ENCODE results near the gene PSG3. TPM values are rescaled to one million over a fixed set of nuclear protein-coding genes. Genes with fewer than 3 reads are reported as not detected.
"Not testable (repeated sequence)": the region's sequence is repeated elsewhere in the genome, so short reads cannot be mapped to it uniquely, and the experiment has no call there.

Gene PSG3
- total RNA-seq, 2 experiments from 2014 or later = not detected

DNA sequence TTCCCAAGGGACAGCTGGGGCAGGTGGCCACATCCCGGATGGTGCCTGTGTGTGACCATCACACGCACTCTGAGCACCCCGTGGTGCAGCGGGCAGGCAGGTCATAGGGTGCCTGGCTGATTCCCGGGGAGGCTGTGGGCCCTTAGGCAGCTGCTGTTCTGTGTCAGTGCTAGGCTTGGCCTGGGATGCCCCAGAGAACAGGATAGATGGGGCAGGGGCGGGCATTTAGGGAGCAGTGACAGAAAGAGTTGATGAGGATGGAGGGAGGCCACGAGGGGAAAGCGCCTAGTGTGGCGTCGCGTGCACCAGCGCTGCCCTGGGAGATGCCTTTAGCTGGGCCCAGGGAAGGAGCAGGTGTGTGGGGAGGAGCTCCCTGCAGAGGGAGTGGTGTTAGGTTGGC is 26.6 kb upstream of the PSG3 start:
- H3K4me1 Mint-ChIP-seq (ENCODE audit: low read depth); H3K9me3 Mint-ChIP-seq; ATAC-seq (ENCODE audit: poor library complexity); H3K4me3 ChIP-seq (ENCODE audit: low read length); DNase-seq; H3K36me3 Mint-ChIP-seq (ENCODE audit: low read depth); H3K36me3 ChIP-seq (ENCODE audit: insufficient read depth, low read length); H3K9me3 ChIP-seq (ENCODE audit: control insufficient read depth in 1 of 2, insufficient read depth in 1 of 2, low read length in 2 of 2); intact Hi-C loops (cut with DNase I, micrococcal nuclease); H3K27ac Mint-ChIP-seq; H3K27me3 ChIP-seq (ENCODE audit: control insufficient read depth in 1 of 2, insufficient read depth in 2 of 2, low read length in 2 of 2); POLR2A ChIA-PET; H3K4me3 Mint-ChIP-seq; H3K27ac ChIP-seq (ENCODE audit: low read depth in 1 of 2, low read length in 2 of 2); CTCF ChIA-PET; H3K4me1 ChIP-seq (ENCODE audit: insufficient read depth, low read length): not testable (repeated sequence)
- H3K27me3 Mint-ChIP-seq = peaks cover 20% of the 10 kb centered on the region

DNA sequence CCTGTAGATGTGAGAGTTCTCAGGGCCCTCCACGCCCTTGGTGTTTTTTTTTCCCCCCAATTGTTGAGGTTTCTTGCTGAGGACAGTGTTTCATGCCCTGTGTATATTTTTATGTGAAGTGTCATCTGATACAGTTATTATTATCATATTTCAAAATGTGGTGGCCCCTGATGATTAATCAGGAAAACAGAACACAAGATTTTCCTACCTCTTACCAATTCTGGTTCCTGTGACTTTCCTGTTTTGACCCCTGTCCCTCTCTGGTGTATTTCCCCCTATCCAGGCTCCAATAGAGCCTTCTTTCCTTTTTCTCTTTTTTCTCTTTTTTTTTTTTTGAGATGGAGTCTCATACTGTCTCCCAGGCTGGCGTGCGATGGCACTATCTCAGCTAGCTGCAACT is 24.6 kb upstream of the PSG3 start:
- H3K27ac Mint-ChIP-seq = no peak overlapping the region
- TF ChIP-seq, protein P1, sequence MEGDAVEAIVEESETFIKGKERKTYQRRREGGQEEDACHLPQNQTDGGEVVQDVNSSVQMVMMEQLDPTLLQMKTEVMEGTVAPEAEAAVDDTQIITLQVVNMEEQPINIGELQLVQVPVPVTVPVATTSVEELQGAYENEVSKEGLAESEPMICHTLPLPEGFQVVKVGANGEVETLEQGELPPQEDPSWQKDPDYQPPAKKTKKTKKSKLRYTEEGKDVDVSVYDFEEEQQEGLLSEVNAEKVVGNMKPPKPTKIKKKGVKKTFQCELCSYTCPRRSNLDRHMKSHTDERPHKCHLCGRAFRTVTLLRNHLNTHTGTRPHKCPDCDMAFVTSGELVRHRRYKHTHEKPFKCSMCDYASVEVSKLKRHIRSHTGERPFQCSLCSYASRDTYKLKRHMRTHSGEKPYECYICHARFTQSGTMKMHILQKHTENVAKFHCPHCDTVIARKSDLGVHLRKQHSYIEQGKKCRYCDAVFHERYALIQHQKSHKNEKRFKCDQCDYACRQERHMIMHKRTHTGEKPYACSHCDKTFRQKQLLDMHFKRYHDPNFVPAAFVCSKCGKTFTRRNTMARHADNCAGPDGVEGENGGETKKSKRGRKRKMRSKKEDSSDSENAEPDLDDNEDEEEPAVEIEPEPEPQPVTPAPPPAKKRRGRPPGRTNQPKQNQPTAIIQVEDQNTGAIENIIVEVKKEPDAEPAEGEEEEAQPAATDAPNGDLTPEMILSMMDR (IDR thresholded peaks at IDR 0.05) = no peak
- Histone ChIP-seq H3K4me1 (ENCODE audit: insufficient read depth, low read length) (no peaks in the 10 kb centered on the region), H3K36me3 (ENCODE audit: insufficient read depth, low read length) (no peaks in the 10 kb centered on the region), H3K27me3 (ENCODE audit: control insufficient read depth in 1 of 2, insufficient read depth in 2 of 2, low read length in 2 of 2) (no peaks in the 10 kb centered on the region), H3K9me3 (ENCODE audit: control insufficient read depth in 1 of 2, insufficient read depth in 1 of 2, low read length in 2 of 2) (no peaks in the 10 kb centered on the region), H3K27ac (ENCODE audit: low read depth in 1 of 2, low read length in 2 of 2) (no peak overlapping the region), H3K4me3 (ENCODE audit: low read length) (no peak overlapping the region)
- peaks cover 19% of the 10 kb centered on the region for H3K27me3 Mint-ChIP-seq
- H3K4me3 Mint-ChIP-seq = no peak overlapping the region
- ATAC-seq (ENCODE audit: poor library complexity) = no peak
- peaks cover 1% of the 10 kb centered on the region for H3K9me3 Mint-ChIP-seq
- no peaks in the 10 kb centered on the region for H3K36me3 Mint-ChIP-seq (ENCODE audit: low read depth)
- intact Hi-C loops (cut with DNase I, micrococcal nuclease) = loop anchor here in 1 of 2 experiments (5.0 kb wide), 1 partner anchor 437 kb away; no protein-coding TSS in a partner anchor
- ChIA-PET CTCF (no interaction called here), POLR2A (no interaction called here)
- no peak for DNase-seq
- H3K4me1 Mint-ChIP-seq (ENCODE audit: low read depth) = no peaks in the 10 kb centered on the region

DNA sequence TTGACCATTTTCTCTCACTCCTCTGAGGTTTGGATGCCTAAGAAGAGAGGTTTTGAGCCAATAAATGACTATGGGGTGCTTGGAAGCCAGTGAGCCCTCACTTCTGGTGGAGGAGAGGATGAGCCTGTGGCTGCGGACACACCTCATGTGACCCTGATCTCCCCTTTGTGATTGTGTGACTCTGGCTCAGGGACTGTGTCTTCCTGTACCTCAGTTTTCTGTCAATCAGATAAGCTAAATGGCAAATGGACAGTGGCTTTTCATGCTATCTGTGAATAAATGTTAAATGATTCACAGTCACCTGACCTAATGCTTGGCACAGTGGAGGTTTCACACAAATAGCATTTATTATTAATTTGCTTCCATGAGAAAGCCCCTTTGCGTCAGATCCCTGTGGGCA is 22.5 kb upstream of the PSG3 start:
- intact Hi-C loops (cut with DNase I, micrococcal nuclease) = loop anchor here in 1 of 2 experiments (5.0 kb wide), 1 partner anchor 440 kb away; no protein-coding TSS in a partner anchor
- Mint-ChIP-seq H3K4me1 (ENCODE audit: low read depth) (no peaks in the 10 kb centered on the region), H3K27me3 (peaks cover 23% of the 10 kb centered on the region), H3K9me3 (no peaks in the 10 kb centered on the region), H3K4me3 (no peak overlapping the region), H3K36me3 (ENCODE audit: low read depth) (no peaks in the 10 kb centered on the region), H3K27ac (no peak overlapping the region)
- TF ChIP-seq, protein P1 (IDR thresholded peaks at IDR 0.05) = no peak
- no peaks in the 10 kb centered on the region for H3K4me1 ChIP-seq (ENCODE audit: insufficient read depth, low read length)
- ATAC-seq (ENCODE audit: poor library complexity) (no peak), DNase-seq (no peak)
- H3K36me3 ChIP-seq (ENCODE audit: insufficient read depth, low read length) = no peaks in the 10 kb centered on the region
- H3K9me3 ChIP-seq (ENCODE audit: control insufficient read depth in 1 of 2, insufficient read depth in 1 of 2, low read length in 2 of 2) = no peaks in the 10 kb centered on the region
- H3K4me3 ChIP-seq (ENCODE audit: low read length) = no peak overlapping the region
- ChIA-PET CTCF (no interaction called here), POLR2A (no interaction called here)
- H3K27ac ChIP-seq (ENCODE audit: low read depth in 1 of 2, low read length in 2 of 2) = no peak overlapping the region
- no peaks in the 10 kb centered on the region for H3K27me3 ChIP-seq (ENCODE audit: control insufficient read depth in 1 of 2, insufficient read depth in 2 of 2, low read length in 2 of 2)

DNA sequence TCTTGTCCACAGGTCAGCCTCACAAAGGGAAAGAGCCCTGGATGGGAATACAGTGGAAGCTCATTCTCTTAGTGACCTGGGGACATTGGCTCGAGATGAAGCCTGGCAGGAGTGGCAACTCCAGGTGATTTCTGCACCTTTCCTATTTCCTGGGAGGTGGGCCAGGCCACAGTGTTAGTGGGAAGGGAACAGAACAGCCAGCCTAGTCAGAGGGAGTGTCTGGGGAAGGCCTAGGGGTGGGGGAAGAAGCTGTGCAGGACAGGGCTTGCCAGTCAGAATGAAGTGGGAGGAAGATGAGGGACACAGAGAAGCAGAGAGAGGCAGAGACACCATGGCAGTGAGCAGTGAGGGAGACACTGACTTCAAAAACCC is 21.6 kb upstream of the PSG3 start:
- POLR2A ChIA-PET; H3K27ac Mint-ChIP-seq; H3K4me3 ChIP-seq (ENCODE audit: low read length); DNase-seq; CTCF ChIA-PET; H3K9me3 ChIP-seq (ENCODE audit: control insufficient read depth in 1 of 2, insufficient read depth in 1 of 2, low read length in 2 of 2); H3K27me3 ChIP-seq (ENCODE audit: control insufficient read depth in 1 of 2, insufficient read depth in 2 of 2, low read length in 2 of 2); ATAC-seq (ENCODE audit: poor library complexity); H3K4me3 Mint-ChIP-seq; H3K4me1 ChIP-seq (ENCODE audit: insufficient read depth, low read length); H3K4me1 Mint-ChIP-seq (ENCODE audit: low read depth); H3K9me3 Mint-ChIP-seq; H3K36me3 ChIP-seq (ENCODE audit: insufficient read depth, low read length); H3K36me3 Mint-ChIP-seq (ENCODE audit: low read depth); H3K27ac ChIP-seq (ENCODE audit: low read depth in 1 of 2, low read length in 2 of 2): not testable (repeated sequence)
- peaks cover 23% of the 10 kb centered on the region for H3K27me3 Mint-ChIP-seq
- intact Hi-C loops (cut with DNase I, micrococcal nuclease) = loop anchor here in 1 of 2 experiments (5.0 kb wide), 1 partner anchor 440 kb away; no protein-coding TSS in a partner anchor

DNA sequence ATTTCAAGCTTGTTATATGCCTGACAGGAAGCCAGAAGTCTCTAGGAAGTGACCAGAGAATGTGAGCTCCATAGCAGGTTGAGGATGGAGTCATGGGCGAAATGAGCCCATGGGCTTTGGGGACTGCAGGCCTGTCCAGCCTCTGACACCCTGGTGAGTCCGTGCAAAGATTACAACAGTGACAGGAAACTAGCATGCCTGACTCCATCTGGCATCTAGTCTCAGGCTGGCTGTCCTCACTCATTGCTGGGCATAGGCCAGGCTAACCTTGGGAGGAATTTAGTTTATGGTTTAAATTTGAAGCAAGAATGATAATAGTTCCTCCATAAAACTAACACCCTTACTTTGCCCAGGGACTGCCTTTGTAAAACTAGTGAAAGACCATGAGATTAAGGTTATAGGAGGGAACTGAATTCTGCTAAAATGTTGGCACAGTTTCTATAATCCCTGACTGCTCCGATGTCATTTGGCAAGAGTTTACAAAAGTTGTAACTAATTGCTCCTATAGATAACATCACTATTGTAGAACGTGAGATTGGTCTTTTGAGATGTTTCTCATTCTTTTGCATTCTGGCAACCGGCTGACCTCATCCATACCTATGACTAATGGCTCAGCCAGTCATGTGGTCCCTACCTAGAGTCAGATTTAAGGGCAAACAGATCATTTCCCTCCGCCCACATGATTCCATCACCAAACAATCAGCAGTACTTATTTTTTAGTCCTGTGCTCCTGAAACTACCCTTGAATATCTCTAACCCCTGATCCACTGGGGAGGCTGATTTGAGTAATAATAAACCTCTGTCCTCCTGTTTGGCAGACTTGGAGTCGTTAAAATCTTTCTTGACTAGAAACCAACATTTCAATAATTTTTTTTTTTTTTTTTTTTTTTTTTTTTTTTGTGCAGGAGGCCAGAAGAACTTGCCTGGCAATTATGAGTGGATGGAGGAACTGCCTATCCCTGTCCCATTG is 21.0 kb upstream of the PSG3 start:
- H3K36me3 Mint-ChIP-seq (ENCODE audit: low read depth); CTCF ChIA-PET; ATAC-seq (ENCODE audit: poor library complexity); H3K4me3 Mint-ChIP-seq; H3K36me3 ChIP-seq (ENCODE audit: insufficient read depth, low read length); H3K27ac Mint-ChIP-seq; H3K4me1 Mint-ChIP-seq (ENCODE audit: low read depth); DNase-seq; POLR2A ChIA-PET; H3K27ac ChIP-seq (ENCODE audit: low read depth in 1 of 2, low read length in 2 of 2); H3K9me3 Mint-ChIP-seq; H3K4me1 ChIP-seq (ENCODE audit: insufficient read depth, low read length); H3K27me3 ChIP-seq (ENCODE audit: control insufficient read depth in 1 of 2, insufficient read depth in 2 of 2, low read length in 2 of 2); H3K9me3 ChIP-seq (ENCODE audit: control insufficient read depth in 1 of 2, insufficient read depth in 1 of 2, low read length in 2 of 2); H3K4me3 ChIP-seq (ENCODE audit: low read length): not testable (repeated sequence)
- intact Hi-C loops (cut with DNase I, micrococcal nuclease) = loop anchor here in 1 of 2 experiments (5.0 kb wide), 1 partner anchor 441 kb away; no protein-coding TSS in a partner anchor
- peaks cover 20% of the 10 kb centered on the region for H3K27me3 Mint-ChIP-seq

DNA sequence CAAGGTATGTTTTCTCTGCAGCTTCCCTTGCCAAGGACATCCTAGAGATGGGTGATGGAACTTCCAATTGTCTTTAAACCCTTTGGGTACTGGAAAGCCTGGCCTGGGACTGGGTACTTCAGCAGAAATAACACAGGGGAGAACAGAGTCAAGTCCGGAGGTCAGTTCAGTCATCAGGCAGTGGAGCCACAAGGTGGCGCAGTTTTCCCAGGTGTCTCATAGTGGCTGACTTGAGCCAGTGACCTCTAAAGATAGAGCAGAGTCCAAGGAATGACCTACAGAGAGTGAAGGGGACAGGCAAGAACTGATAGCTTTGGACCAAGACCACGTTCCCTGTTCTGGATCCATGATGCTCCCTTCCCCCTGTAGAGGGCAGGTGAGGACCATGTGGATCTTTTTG is 18.4 kb upstream of the PSG3 start:
- intact Hi-C loops (cut with DNase I, micrococcal nuclease); H3K36me3 Mint-ChIP-seq (ENCODE audit: low read depth); H3K27ac Mint-ChIP-seq; H3K36me3 ChIP-seq (ENCODE audit: insufficient read depth, low read length); H3K4me1 ChIP-seq (ENCODE audit: insufficient read depth, low read length); H3K9me3 Mint-ChIP-seq; H3K4me1 Mint-ChIP-seq (ENCODE audit: low read depth); ATAC-seq (ENCODE audit: poor library complexity); H3K27ac ChIP-seq (ENCODE audit: low read depth in 1 of 2, low read length in 2 of 2); H3K4me3 ChIP-seq (ENCODE audit: low read length); H3K9me3 ChIP-seq (ENCODE audit: control insufficient read depth in 1 of 2, insufficient read depth in 1 of 2, low read length in 2 of 2); CTCF ChIA-PET; H3K4me3 Mint-ChIP-seq; DNase-seq; H3K27me3 ChIP-seq (ENCODE audit: control insufficient read depth in 1 of 2, insufficient read depth in 2 of 2, low read length in 2 of 2); POLR2A ChIA-PET: not testable (repeated sequence)
- peaks cover 15% of the 10 kb centered on the region for H3K27me3 Mint-ChIP-seq
